ENCODE data around the gene GRM5.

DNA sequence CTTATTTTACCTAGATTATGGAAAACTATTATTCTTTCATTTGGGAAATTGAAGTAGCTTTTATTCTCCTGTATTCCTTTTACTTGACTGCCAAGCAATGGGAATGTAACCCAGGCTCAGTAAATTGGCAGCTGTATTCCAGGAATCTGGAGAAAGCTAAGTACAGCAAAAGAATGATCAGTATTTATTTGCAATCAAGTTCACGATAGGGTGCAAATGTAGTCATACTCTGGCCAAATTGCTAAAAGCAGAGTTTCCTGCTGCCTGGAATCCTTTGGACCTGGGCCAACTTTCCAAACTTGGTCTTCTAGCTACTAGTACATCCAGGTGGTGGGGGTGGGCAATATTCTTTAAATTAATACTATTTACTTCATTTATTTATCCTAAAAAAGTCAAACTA, 442.3 kb downstream of the GRM5 start:
- TF ChIP-seq, protein P1, sequence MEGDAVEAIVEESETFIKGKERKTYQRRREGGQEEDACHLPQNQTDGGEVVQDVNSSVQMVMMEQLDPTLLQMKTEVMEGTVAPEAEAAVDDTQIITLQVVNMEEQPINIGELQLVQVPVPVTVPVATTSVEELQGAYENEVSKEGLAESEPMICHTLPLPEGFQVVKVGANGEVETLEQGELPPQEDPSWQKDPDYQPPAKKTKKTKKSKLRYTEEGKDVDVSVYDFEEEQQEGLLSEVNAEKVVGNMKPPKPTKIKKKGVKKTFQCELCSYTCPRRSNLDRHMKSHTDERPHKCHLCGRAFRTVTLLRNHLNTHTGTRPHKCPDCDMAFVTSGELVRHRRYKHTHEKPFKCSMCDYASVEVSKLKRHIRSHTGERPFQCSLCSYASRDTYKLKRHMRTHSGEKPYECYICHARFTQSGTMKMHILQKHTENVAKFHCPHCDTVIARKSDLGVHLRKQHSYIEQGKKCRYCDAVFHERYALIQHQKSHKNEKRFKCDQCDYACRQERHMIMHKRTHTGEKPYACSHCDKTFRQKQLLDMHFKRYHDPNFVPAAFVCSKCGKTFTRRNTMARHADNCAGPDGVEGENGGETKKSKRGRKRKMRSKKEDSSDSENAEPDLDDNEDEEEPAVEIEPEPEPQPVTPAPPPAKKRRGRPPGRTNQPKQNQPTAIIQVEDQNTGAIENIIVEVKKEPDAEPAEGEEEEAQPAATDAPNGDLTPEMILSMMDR (IDR thresholded peaks at IDR 0.05): no peak
- TF ChIP-seq POLR2AphosphoS5 (IDR thresholded peaks at IDR 0.05; ENCODE audit: low read depth, low read length) (no peak), TCF7L2 (IDR thresholded peaks at IDR 0.05; ENCODE audit: low read depth, low read length) (no peak)
- TF ChIP-seq, protein P2, sequence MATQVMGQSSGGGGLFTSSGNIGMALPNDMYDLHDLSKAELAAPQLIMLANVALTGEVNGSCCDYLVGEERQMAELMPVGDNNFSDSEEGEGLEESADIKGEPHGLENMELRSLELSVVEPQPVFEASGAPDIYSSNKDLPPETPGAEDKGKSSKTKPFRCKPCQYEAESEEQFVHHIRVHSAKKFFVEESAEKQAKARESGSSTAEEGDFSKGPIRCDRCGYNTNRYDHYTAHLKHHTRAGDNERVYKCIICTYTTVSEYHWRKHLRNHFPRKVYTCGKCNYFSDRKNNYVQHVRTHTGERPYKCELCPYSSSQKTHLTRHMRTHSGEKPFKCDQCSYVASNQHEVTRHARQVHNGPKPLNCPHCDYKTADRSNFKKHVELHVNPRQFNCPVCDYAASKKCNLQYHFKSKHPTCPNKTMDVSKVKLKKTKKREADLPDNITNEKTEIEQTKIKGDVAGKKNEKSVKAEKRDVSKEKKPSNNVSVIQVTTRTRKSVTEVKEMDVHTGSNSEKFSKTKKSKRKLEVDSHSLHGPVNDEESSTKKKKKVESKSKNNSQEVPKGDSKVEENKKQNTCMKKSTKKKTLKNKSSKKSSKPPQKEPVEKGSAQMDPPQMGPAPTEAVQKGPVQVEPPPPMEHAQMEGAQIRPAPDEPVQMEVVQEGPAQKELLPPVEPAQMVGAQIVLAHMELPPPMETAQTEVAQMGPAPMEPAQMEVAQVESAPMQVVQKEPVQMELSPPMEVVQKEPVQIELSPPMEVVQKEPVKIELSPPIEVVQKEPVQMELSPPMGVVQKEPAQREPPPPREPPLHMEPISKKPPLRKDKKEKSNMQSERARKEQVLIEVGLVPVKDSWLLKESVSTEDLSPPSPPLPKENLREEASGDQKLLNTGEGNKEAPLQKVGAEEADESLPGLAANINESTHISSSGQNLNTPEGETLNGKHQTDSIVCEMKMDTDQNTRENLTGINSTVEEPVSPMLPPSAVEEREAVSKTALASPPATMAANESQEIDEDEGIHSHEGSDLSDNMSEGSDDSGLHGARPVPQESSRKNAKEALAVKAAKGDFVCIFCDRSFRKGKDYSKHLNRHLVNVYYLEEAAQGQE (IDR thresholded peaks at IDR 0.05; ENCODE audit: insufficient read depth in 1 of 2, low read depth in 2 of 2, low read length in 1 of 2): no peak

All from Panc1 (cell line).